Neural cell (in vitro differentiated cells): ENCODE measurements around the gene NKAIN2. TPM values are rescaled to one million over a fixed set of nuclear protein-coding genes. Genes with fewer than 3 reads are reported as not detected.
"Not testable (repeated sequence)": the region's sequence is repeated elsewhere in the genome, so short reads cannot be mapped to it uniquely, and the experiment has no call there.

ENCODE experiments used
- H2AFZ ChIP-seq: fragments of 200-600, 300-800 bp; sonication (generic), shearing (Covaris generic); 2 replicates; pipeline ENCODE4 v1.6.0; 2014; ENCODE audit warnings: low read depth, mild to moderate bottlenecking, antibody characterized with exemption, low read length, moderate library complexity
- H3F3A ChIP-seq: fragments of 200-600 bp; shearing (Covaris generic); 2 replicates; pipeline ENCODE4 v1.6.1; 2016; ENCODE audit warnings: mild to moderate bottlenecking, moderate library complexity, mixed read lengths, antibody characterized with exemption, low read length; ENCODE audit not compliant: insufficient read depth, poor library complexity, severe bottlenecking
- H3K27ac ChIP-seq: fragments of 200-600, 300-800 bp; sonication (generic), shearing (Covaris generic); 2 replicates; pipeline ENCODE4 v1.5.1; 2014; ENCODE audit warnings: mild to moderate bottlenecking, low read length, moderate library complexity
- H3K27me3 ChIP-seq: fragments of 300-800, 200-600 bp; sonication (generic), shearing (Covaris generic); 2 replicates; pipeline ENCODE4 v1.6.0; 2014; ENCODE audit warnings: mild to moderate bottlenecking, low read depth, low read length, moderate library complexity; ENCODE audit not compliant: insufficient read depth
- H3K36me3 ChIP-seq: fragments of 300-800, 200-600 bp; sonication (generic), shearing (Covaris generic); 2 replicates; pipeline ENCODE4 v1.5.1; 2014; ENCODE audit warnings: mild to moderate bottlenecking, antibody characterized with exemption, low read length, moderate library complexity; ENCODE audit not compliant: insufficient read depth
- H3K4me2 ChIP-seq: fragments of 300-800, 200-600 bp; sonication (generic), shearing (Covaris generic); 2 replicates; pipeline ENCODE4 v1.6.0; 2014; ENCODE audit warnings: mild to moderate bottlenecking, low read length
- H3K4me3 ChIP-seq: fragments of 300-800, 200-600 bp; sonication (generic), shearing (Covaris generic); 2 replicates; pipeline ENCODE4 v1.5.1; 2014; ENCODE audit warnings: mild to moderate bottlenecking, low read length, moderate library complexity
- H3K79me2 ChIP-seq: fragments of 200-600 bp; shearing (Covaris generic); replicated peaks from 2 replicates; pipeline ENCODE4 v1.6.0; 2014; ENCODE audit warnings: mild to moderate bottlenecking, low read length, moderate library complexity; ENCODE audit not compliant: insufficient read depth
- H3K9ac ChIP-seq: fragments of 300-800, 200-600 bp; sonication (generic), shearing (Covaris generic); 2 replicates; pipeline ENCODE4 v1.6.1; 2016; ENCODE audit warnings: mild to moderate bottlenecking, low read length, mixed read lengths
- H3K9me2 ChIP-seq: fragments of 200-600 bp; shearing (Covaris generic); 2 replicates; pipeline ENCODE4 v1.6.1; 2016; ENCODE audit warnings: mild to moderate bottlenecking, low read length, mixed read lengths; ENCODE audit not compliant: insufficient read depth
- H3K9me3 ChIP-seq: fragments of 200-600, 300-800 bp; sonication (generic), shearing (Covaris generic); 2 replicates; pipeline ENCODE4 v1.6.1; 2016; ENCODE audit warnings: mild to moderate bottlenecking, mixed run types, low read length, moderate library complexity, mixed read lengths
- H4K20me1 ChIP-seq: fragments of 200-600 bp; shearing (Covaris generic); 2 replicates; pipeline ENCODE4 v1.6.1; 2016; ENCODE audit warnings: mild to moderate bottlenecking, mixed run types; ENCODE audit not compliant: insufficient read depth
- CTCF ChIP-seq: fragments of 450-650 bp; IDR thresholded peaks from 2 replicates; pipeline ENCODE4 v1.5.1; 2014; ENCODE audit warnings: antibody characterized with exemption, mild to moderate bottlenecking, moderate library complexity; ENCODE audit not compliant: poor library complexity, severe bottlenecking
- EP300 ChIP-seq: fragments of 450-650 bp; conservative IDR thresholded peaks from 2 replicates; pipeline ENCODE4 v1.6.1; 2014; ENCODE audit warnings: antibody characterized with exemption, mild to moderate bottlenecking, moderate library complexity; ENCODE audit not compliant: poor library complexity, severe bottlenecking
- EZH2 ChIP-seq: fragments of 200-600, 300-800 bp; shearing (Covaris generic), sonication (generic); IDR thresholded peaks from 2 replicates; pipeline ENCODE4 v1.6.1; 2014; ENCODE audit warnings: antibody characterized with exemption, low read length, borderline replicate concordance, mild to moderate bottlenecking; ENCODE audit not compliant: insufficient read depth, poor library complexity, severe bottlenecking
- MXI1 ChIP-seq: fragments of 450-650 bp; conservative IDR thresholded peaks from 2 replicates; pipeline ENCODE4 v1.6.1; 2014; ENCODE audit warnings: antibody characterized with exemption, mild to moderate bottlenecking; ENCODE audit not compliant: poor library complexity, severe bottlenecking
- POLR2AphosphoS5 ChIP-seq: IDR thresholded peaks from 2 replicates; pipeline ENCODE4 v1.6.1; 2012
- RAD21 ChIP-seq: fragments of 450-650 bp; conservative IDR thresholded peaks from 2 replicates; pipeline ENCODE4 v1.6.1; 2014; ENCODE audit warnings: antibody characterized with exemption, mild to moderate bottlenecking, moderate library complexity
- REST ChIP-seq: IDR thresholded peaks from 2 replicates; pipeline ENCODE4 v1.6.1; 2012; ENCODE audit warnings: borderline replicate concordance
- SMC3 ChIP-seq: fragments of 450-650 bp; conservative IDR thresholded peaks from 2 replicates; pipeline ENCODE4 v1.6.1; 2014; ENCODE audit warnings: antibody characterized with exemption, mild to moderate bottlenecking, moderate library complexity; ENCODE audit not compliant: poor library complexity
- TAF1 ChIP-seq: IDR thresholded peaks from 2 replicates; pipeline ENCODE4 v1.6.1; 2012; ENCODE audit warnings: low read depth
- polyA plus RNA-seq: library from polyadenylated mRNA; depleted of rRNA; stranded (reverse); fragments of >200 nt; gene quantifications from 2 replicates; pipeline ENCODE4 v1.2.3, GENCODE V29; 2014

Gene NKAIN2
- polyA plus RNA-seq, 1 donor from 2014 or later: 23.2 TPM

DNA sequence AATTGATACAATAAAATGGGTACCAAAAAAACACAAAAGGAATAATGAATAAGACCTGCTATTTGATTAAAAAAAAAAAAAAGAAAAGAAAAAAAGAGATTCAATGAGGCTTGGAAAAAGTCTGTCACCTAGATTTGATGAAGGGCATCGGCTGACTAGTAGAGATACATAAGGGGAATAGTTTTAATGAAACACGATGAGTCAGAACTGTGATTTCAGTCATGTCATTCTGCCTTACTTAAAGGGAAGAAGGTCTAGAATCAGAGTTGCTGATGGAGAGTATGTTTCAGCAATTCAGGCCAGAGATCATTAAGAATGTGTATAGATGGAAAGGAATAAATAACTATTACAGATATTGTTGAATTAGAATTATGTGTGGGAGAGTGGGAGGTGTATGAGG is 592.7 kb downstream of the NKAIN2 start:
- TF ChIP-seq RAD21: no peak
- no peak for TF ChIP-seq TAF1
- TF ChIP-seq MXI1: no peak
- TF ChIP-seq REST: no peak
- no peak for TF ChIP-seq EZH2
- TF ChIP-seq POLR2AphosphoS5: no peak
- no peak for TF ChIP-seq CTCF
- no peak for TF ChIP-seq SMC3
- TF ChIP-seq EP300: no peak
- no peak overlapping the region for H3K27ac ChIP-seq
- no peak overlapping the region for H3K4me3 ChIP-seq
- no peak overlapping the region for H2AFZ ChIP-seq
- H3K9ac ChIP-seq: no peak overlapping the region
- H3K36me3 ChIP-seq: no peaks in the 10 kb centered on the region
- H3K79me2 ChIP-seq: no peaks in the 10 kb centered on the region
- no peaks in the 10 kb centered on the region for H3K9me3 ChIP-seq
- no peak overlapping the region for H3K4me2 ChIP-seq
- no peaks in the 10 kb centered on the region for H4K20me1 ChIP-seq
- H3K9me2 ChIP-seq: no peaks in the 10 kb centered on the region
- no peaks in the 10 kb centered on the region for H3F3A ChIP-seq
- no peaks in the 10 kb centered on the region for H3K27me3 ChIP-seq

DNA sequence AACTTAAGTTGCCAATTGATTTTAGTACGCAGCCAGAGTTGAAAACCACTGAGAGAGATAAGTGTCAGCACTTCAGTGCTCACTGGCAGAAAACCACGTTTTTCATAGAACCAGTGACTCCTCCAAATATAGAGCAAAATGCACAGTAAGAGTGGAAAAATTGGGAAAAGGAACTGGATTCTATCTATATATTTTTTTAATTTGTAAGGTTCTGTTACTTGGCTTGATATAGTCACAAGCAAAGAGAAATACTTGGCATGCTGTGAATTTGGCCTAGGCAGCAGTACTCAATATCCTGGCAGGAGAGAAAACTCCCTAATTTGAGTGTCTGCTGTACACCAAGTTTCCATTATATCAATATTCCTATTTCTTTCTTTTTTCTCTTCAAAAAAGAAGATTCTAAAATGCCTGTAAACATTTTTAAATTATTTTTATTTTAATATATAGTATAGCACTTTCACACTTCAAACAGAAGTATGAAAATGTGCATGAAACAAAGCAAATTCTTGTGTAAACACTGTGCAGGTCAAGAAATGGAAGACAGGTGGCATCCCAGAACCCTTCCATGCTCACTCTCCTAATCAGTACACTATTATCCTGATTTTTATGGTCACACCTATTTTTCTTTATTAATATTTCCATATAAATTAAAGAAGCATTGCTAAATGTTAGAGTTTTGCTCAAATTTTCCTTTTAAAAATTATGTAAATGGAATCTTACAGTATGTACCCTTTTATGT is 596.8 kb downstream of the NKAIN2 start:
- Histone ChIP-seq H3K4me3 (no peak overlapping the region), H3K27ac (no peak overlapping the region), H3K4me2 (no peak overlapping the region), H2AFZ (no peak overlapping the region), H4K20me1 (no peaks in the 10 kb centered on the region), H3K36me3 (no peaks in the 10 kb centered on the region), H3K9me3 (no peaks in the 10 kb centered on the region), H3K27me3 (no peaks in the 10 kb centered on the region), H3K79me2 (no peaks in the 10 kb centered on the region), H3K9me2 (no peaks in the 10 kb centered on the region), H3F3A (no peaks in the 10 kb centered on the region), H3K9ac (no peak overlapping the region)
- TF ChIP-seq CTCF (peak; percentile 23), POLR2AphosphoS5 (no peak), MXI1 (no peak)

DNA sequence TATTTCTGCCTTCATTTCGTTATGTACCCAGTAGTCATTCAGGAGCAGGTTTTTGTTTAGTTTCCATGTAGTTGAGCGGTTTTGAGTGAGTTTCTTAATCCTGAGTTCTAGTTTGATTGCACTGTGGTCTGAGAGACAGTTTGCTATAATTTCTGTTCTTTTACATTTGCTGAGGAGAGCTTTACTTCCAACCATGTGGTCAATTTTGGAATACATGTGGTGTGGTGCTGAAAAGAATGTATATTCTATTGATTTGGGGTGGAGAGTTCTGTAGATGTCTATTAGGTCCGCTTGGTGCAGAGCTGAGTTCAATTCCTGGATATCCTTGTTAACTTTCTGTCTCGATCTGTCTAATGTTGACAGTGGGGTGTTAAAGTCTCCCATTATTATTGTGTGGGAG is 606.8 kb downstream of the NKAIN2 start:
- not testable (repeated sequence) for H3K9ac ChIP-seq, H3K79me2 ChIP-seq, H3K36me3 ChIP-seq, H2AFZ ChIP-seq, H3K9me3 ChIP-seq, H3K27me3 ChIP-seq, H3F3A ChIP-seq, H3K4me2 ChIP-seq, H3K4me3 ChIP-seq, H4K20me1 ChIP-seq, H3K27ac ChIP-seq, H3K9me2 ChIP-seq

GRCh38 chr6:124412657-124413056 is 609.0 kb downstream of the NKAIN2 start:
- not testable (repeated sequence) for H3K79me2 ChIP-seq, H3K9ac ChIP-seq, H3K36me3 ChIP-seq, H3K9me3 ChIP-seq, H3F3A ChIP-seq, H4K20me1 ChIP-seq, H3K4me2 ChIP-seq, H3K27ac ChIP-seq, H3K4me3 ChIP-seq, H2AFZ ChIP-seq, H3K9me2 ChIP-seq, H3K27me3 ChIP-seq
